Adipose tissue (tissue), 3 donors: ENCODE results near the gene RAPGEF1. TPM values are rescaled to one million over a fixed set of nuclear protein-coding genes. Genes with fewer than 3 reads are reported as not detected.

Experiments
- H3K27ac ChIP-seq: one replicate; pipeline ENCODE4 v1.5.1; 2013; ENCODE audit warnings: low read depth, low read length
- WGBS, 3 donors: extraction: QIAGEN DNeasy Blood & Tissue Kit; methylation state at CpG; one replicate each; pipeline ENCODE4 v1.1.7; 2013; 5-methylcytosine and 5-hydroxymethylcytosine counted together
- polyA plus RNA-seq, 3 donors: library from polyadenylated mRNA; stranded (reverse); fragments of 200-250 nt; gene quantifications; one replicate each; pipeline ENCODE4 v1.2.3, GENCODE V29; 2013
- donor health status: healthy with polysubstance abuse.
- donor health status: Bipolar disorder and iron deficiency.
- donor health status: healthy.

The RAPGEF1 gene
- polyA plus RNA-seq = 10 to 100 TPM; 31.2 to 34.8 (median 32.8) TPM

GRCh38 chr9:131739959-131740648 is at the start of gene RAPGEF1:
RAPGEF1 (minus strand) TSS chr9:131740076; CDS start chr9:131739830, 246 bp downstream.
- WGBS, 3 donors = 6 to 11% (median 7%) methylated on average over 39 to 69 of the region's 69 CpGs
- peak within 1 kb of the TSS; percentile 79 for H3K27ac ChIP-seq

- no peak overlapping the region for H3K27ac ChIP-seq
- 60 to 68% (median 60%) methylated on average over 1 of the region's 1 CpG for WGBS, 3 donors
Observed at GRCh38 chr9:131788851-131789250, 49.0 kb upstream of the RAPGEF1 start.

- H3K27ac ChIP-seq = no peak overlapping the region
- 65 to 74% (median 71%) methylated on average over 9 of the region's 9 CpGs for WGBS, 3 donors
Observed at GRCh38 chr9:131787838-131788237, 48.0 kb upstream of the RAPGEF1 start.

GRCh38 chr9:131784748-131785501 is 45.0 kb upstream of the RAPGEF1 start:
- WGBS, 3 donors = 56 to 59% (median 59%) methylated on average over 13 of the region's 13 CpGs
- H3K27ac ChIP-seq = no peak overlapping the region

GRCh38 chr9:131781069-131781468 is 41.2 kb upstream of the RAPGEF1 start:
- 48 to 54% (median 53%) methylated on average over 3 of the region's 3 CpGs for WGBS, 3 donors
- H3K27ac ChIP-seq = no peak overlapping the region

- no peak overlapping the region for H3K27ac ChIP-seq
- 16 to 22% (median 20%) methylated on average over 7 of the region's 7 CpGs for WGBS, 3 donors
Observed at GRCh38 chr9:131776473-131776872, 36.6 kb upstream of the RAPGEF1 start.

- 38 to 62% (median 40%) methylated on average over 3 of the region's 3 CpGs for WGBS, 3 donors
- no peak overlapping the region for H3K27ac ChIP-seq
Observed at GRCh38 chr9:131776036-131776435, 36.2 kb upstream of the RAPGEF1 start.

- no peak overlapping the region for H3K27ac ChIP-seq
- WGBS, 3 donors = 80 to 82% (median 81%) methylated on average over 6 of the region's 6 CpGs
Observed at GRCh38 chr9:131774636-131775035, 34.8 kb upstream of the RAPGEF1 start.

GRCh38 chr9:131773911-131774379 is 34.1 kb upstream of the RAPGEF1 start:
- WGBS, 3 donors = 15 to 20% (median 18%) methylated on average over 6 of the region's 6 CpGs
- no peak overlapping the region for H3K27ac ChIP-seq

GRCh38 chr9:131772940-131773339 is 33.1 kb upstream of the RAPGEF1 start:
- no peak overlapping the region for H3K27ac ChIP-seq
- 60 to 75% (median 73%) methylated on average over 3 of the region's 3 CpGs for WGBS, 3 donors

GRCh38 chr9:131771646-131772045 is 31.8 kb upstream of the RAPGEF1 start:
- WGBS, 3 donors = 77 to 88% (median 88%) methylated on average over 3 of the region's 3 CpGs
- no peak overlapping the region for H3K27ac ChIP-seq

GRCh38 chr9:131769361-131769760 is 29.5 kb upstream of the RAPGEF1 start:
- H3K27ac ChIP-seq = no peak overlapping the region
- WGBS, 3 donors = 42 to 62% (median 49%) methylated on average over 3 of the region's 3 CpGs

- 74 to 85% (median 79%) methylated on average over 2 of the region's 2 CpGs for WGBS, 3 donors
- H3K27ac ChIP-seq = no peak overlapping the region
Observed at GRCh38 chr9:131764568-131764967, 24.7 kb upstream of the RAPGEF1 start.

GRCh38 chr9:131762356-131762932 is 22.6 kb upstream of the RAPGEF1 start:
- no peak overlapping the region for H3K27ac ChIP-seq
- 11 to 15% (median 12%) methylated on average over 30 to 38 of the region's 38 CpGs for WGBS, 3 donors

GRCh38 chr9:131759017-131759647 is 19.3 kb upstream of the RAPGEF1 start:
- WGBS, 3 donors = 42 to 44% (median 43%) methylated on average over 4 of the region's 4 CpGs
- no peak overlapping the region for H3K27ac ChIP-seq

- H3K27ac ChIP-seq = no peak overlapping the region
- WGBS, 3 donors = 36 to 63% (median 47%) methylated on average over 4 of the region's 4 CpGs
Observed at GRCh38 chr9:131757549-131757948, 17.7 kb upstream of the RAPGEF1 start.

- WGBS, 3 donors = 17 to 21% (median 18%) methylated on average over 12 to 13 of the region's 13 CpGs
- H3K27ac ChIP-seq = no peak overlapping the region
Observed at GRCh38 chr9:131755541-131756198, 15.8 kb upstream of the RAPGEF1 start.

GRCh38 chr9:131754846-131755245 is 15.0 kb upstream of the RAPGEF1 start:
- H3K27ac ChIP-seq = no peak overlapping the region
- WGBS, 3 donors = 62 to 73% (median 67%) methylated on average over 6 of the region's 6 CpGs
